HCEC 1CT (cell line): ENCODE data around the gene TRIM32.

Experiments used
- DNase-seq: peaks from one replicate; pipeline ENCODE4 v3.0.0-alpha.2; 2017

Gene TRIM32

GRCh38 chr9:116706310-116707290 lies 19.5 kb downstream of the TRIM32 start:
- no peak for DNase-seq

- no peak for DNase-seq
Measured at GRCh38 chr9:116712781-116713180, 25.7 kb downstream of the TRIM32 start.

- DNase-seq = no peak
Measured at GRCh38 chr9:116713271-116713670, 26.2 kb downstream of the TRIM32 start.

- no peak for DNase-seq
Measured at GRCh38 chr9:116715751-116716150, 28.6 kb downstream of the TRIM32 start.

GRCh38 chr9:116716438-116716837 lies 29.3 kb downstream of the TRIM32 start:
- DNase-seq = no peak

- DNase-seq = no peak
Measured at GRCh38 chr9:116717150-116717549, 30.0 kb downstream of the TRIM32 start.

GRCh38 chr9:116718111-116718510 lies 31.0 kb downstream of the TRIM32 start:
- DNase-seq = no peak

- DNase-seq = no peak
Measured at GRCh38 chr9:116720111-116720510, 33.0 kb downstream of the TRIM32 start.

- no peak for DNase-seq
Measured at GRCh38 chr9:116721411-116721810, 34.3 kb downstream of the TRIM32 start.

GRCh38 chr9:116721944-116722343 lies 34.8 kb downstream of the TRIM32 start:
- DNase-seq = no peak

- no peak for DNase-seq
Measured at GRCh38 chr9:116724123-116724522, 37.0 kb downstream of the TRIM32 start.

- DNase-seq = no peak
Measured at GRCh38 chr9:116726602-116727001, 39.5 kb downstream of the TRIM32 start.

GRCh38 chr9:116733010-116733641 lies 46.0 kb downstream of the TRIM32 start:
- DNase-seq = no peak

- DNase-seq = no peak
Measured at GRCh38 chr9:116736399-116737151, 49.5 kb downstream of the TRIM32 start.

GRCh38 chr9:116737152-116737546 lies 50.0 kb downstream of the TRIM32 start:
- DNase-seq = peak; percentile 51

- DNase-seq = no peak
Measured at GRCh38 chr9:116741086-116741740, 54.1 kb downstream of the TRIM32 start.

GRCh38 chr9:116741742-116742141 lies 54.6 kb downstream of the TRIM32 start:
- DNase-seq = no peak

GRCh38 chr9:116749176-116749575 lies 62.1 kb downstream of the TRIM32 start:
- DNase-seq = no peak

GRCh38 chr9:116749772-116750171 lies 62.7 kb downstream of the TRIM32 start:
- DNase-seq = no peak

- no peak for DNase-seq
Measured at GRCh38 chr9:116750510-116750909, 63.4 kb downstream of the TRIM32 start.
